ENCODE data around the gene TPST1.

Gene TPST1

DNA sequence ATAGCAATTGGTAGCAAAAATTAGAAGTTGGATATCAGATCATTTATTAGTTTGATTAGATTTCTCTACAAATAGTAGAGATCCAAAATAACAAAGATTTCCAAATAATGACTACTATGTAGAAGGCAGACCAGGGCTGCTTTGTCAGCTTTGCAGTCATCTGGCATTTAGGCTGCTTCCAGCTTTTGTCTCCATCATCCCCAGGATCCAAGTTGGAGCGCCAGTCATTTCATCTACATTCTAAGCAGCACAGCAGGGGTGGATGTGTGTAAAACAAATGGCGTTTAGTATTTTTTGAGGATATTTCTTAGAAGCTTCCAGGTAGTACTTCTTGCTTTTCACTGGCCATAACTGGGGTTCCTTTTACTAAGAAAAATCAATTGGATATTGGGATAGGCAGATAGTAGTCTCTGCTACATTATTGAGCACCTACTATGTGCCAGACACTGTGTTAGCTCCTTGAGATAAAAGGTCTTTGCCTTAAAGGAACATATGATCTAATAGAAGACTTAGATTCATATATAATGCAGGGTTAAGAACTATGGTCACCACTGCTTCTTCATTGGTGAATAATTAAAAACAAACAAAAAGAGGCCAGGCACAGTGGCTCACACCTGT lies 41.5 kb downstream of the TPST1 start:
- POLR2A ChIA-PET (ENCODE audit: low non-redundant PET) = no interaction called here

DNA sequence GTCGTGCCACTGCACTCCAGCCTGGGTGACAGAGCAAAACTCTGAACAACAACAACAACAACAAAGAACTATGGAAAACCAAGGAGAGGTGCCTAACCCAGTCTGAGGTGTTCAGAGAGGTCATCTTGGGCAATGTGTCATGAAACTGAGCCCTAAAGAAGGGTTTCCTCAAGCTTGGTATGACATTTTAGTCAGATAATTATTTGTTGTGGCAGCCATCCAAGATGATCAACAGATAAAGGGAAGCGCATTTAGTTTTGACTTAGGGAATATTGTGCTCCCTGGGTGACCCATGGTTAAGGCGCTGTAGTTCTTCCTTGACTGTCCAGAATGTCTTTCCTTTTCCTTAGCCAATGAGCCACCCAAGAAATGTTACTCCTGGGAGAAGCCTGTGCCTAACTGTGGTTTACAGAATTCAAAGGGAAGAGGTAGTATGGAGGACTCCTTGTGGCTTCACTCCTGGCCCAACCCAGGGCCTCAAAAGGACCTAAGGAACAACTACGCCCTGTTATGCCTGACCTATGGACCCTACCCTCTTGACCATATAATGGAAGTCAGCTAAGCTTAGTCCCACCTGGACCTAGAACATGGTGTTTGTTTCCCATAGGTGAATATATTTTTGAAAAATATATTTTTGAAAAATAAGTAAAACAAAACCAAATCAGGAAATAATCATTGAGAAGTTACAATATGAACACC lies 42.4 kb downstream of the TPST1 start:
- CTCF ChIA-PET = no interaction called here
- POLR2A ChIA-PET (ENCODE audit: low non-redundant PET) = no interaction called here
- TF ChIP-seq, protein P1, sequence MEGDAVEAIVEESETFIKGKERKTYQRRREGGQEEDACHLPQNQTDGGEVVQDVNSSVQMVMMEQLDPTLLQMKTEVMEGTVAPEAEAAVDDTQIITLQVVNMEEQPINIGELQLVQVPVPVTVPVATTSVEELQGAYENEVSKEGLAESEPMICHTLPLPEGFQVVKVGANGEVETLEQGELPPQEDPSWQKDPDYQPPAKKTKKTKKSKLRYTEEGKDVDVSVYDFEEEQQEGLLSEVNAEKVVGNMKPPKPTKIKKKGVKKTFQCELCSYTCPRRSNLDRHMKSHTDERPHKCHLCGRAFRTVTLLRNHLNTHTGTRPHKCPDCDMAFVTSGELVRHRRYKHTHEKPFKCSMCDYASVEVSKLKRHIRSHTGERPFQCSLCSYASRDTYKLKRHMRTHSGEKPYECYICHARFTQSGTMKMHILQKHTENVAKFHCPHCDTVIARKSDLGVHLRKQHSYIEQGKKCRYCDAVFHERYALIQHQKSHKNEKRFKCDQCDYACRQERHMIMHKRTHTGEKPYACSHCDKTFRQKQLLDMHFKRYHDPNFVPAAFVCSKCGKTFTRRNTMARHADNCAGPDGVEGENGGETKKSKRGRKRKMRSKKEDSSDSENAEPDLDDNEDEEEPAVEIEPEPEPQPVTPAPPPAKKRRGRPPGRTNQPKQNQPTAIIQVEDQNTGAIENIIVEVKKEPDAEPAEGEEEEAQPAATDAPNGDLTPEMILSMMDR (conservative IDR thresholded peaks at IDR 0.05; ENCODE audit: low read depth) = no peak
- no peak overlapping the region for H3K27ac ChIP-seq
- DNase-seq (ENCODE audit: low spot score) = no peak

More for the DNA sequence above, 41.5 kb downstream of the TPST1 start:
- TF ChIP-seq, protein P1 (conservative IDR thresholded peaks at IDR 0.05; ENCODE audit: low read depth) = no peak
- no peak overlapping the region for H3K27ac ChIP-seq
- DNase-seq (ENCODE audit: low spot score) = no peak
- CTCF ChIA-PET = interaction anchor here (0.6 to 0.7 kb wide), 2 partner anchors 50 to 167 kb away, joined by 3 to 4 read pairs; no protein-coding TSS in a partner anchor

DNA sequence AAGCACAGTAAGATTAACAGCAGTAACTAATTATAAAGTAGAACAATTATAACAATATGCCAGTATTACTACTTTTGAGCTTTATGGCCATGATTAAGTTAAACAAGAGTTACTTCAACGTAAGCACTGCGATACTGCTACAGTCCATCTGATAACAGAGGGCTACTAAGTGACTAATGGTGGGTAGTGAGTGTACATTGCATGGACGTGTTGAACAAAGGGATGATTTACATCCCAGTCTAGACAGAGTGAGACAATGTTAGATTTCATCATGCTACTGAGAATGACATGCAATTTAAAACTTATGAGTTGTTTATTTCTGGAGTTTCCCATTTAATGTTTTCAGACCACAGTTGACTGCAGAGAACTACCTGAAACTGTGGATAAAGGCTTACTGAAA lies 45.6 kb downstream of the TPST1 start:
- POLR2A ChIA-PET (ENCODE audit: low non-redundant PET) = no interaction called here
- DNase-seq (ENCODE audit: low spot score) = peak; percentile 73

DNA sequence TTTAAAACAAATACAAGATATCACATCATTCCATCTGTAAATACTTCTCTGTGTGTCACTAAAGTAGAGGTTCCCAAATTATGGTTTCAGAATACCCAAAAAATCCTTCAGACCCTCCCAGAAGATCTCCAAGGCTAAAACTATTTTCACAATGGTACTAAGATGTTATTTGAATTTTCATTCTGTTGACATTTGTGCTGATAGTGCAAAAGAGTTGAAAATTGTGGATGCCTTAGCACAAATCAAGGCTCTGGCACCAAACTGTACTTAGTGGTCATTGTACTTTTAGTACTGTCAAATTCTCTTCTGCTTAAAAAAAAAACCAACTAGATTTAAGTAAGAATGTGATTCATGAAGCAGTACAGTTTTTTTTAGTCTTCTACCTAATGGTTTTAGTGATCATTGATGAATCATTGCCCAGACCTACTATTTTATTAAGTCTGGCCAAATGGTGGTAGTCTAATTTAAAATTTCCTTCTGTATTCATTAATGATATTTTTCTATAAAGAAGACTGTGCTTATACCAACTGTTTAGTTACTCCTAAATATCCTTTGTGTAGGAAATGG lies 50.5 kb downstream of the TPST1 start:
- peak; percentile 26 for DNase-seq (ENCODE audit: low spot score)
- TF ChIP-seq, protein P1 (conservative IDR thresholded peaks at IDR 0.05; ENCODE audit: low read depth) = no peak
- ChIA-PET CTCF (interaction anchor here (0.7 kb wide), 1 partner anchor 399 kb away, joined by 4 read pairs; no protein-coding TSS in a partner anchor), POLR2A (ENCODE audit: low non-redundant PET) (no interaction called here)
- no peak overlapping the region for H3K27ac ChIP-seq

More for the DNA sequence above, 45.6 kb downstream of the TPST1 start:
- TF ChIP-seq, protein P1 (conservative IDR thresholded peaks at IDR 0.05; ENCODE audit: low read depth) = no peak
- CTCF ChIA-PET = no interaction called here
- no peak overlapping the region for H3K27ac ChIP-seq

DNA sequence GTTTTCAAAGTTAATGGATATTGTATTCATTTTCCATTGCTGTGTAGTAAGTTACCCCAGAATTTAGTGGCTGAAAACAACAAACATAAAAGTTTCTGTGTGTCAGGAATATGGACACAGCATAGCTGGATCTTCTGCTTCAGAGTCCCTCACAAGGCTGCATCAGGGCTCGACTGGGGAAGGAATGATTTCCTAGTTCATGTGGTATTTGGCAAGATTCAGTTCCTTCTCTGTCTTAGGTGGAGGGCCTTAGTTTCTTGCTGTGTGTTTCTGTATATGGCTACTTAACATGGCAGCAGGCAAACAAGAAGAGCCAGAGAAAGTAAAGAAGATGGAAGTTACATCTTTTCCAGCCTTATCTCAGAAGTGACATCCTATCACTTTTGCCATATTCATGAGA lies 51.1 kb downstream of the TPST1 start:
- ChIA-PET CTCF (no interaction called here), POLR2A (ENCODE audit: low non-redundant PET) (no interaction called here)
- DNase-seq (ENCODE audit: low spot score) = no peak
- TF ChIP-seq, protein P1 (conservative IDR thresholded peaks at IDR 0.05; ENCODE audit: low read depth) = no peak
- no peak overlapping the region for H3K27ac ChIP-seq

DNA sequence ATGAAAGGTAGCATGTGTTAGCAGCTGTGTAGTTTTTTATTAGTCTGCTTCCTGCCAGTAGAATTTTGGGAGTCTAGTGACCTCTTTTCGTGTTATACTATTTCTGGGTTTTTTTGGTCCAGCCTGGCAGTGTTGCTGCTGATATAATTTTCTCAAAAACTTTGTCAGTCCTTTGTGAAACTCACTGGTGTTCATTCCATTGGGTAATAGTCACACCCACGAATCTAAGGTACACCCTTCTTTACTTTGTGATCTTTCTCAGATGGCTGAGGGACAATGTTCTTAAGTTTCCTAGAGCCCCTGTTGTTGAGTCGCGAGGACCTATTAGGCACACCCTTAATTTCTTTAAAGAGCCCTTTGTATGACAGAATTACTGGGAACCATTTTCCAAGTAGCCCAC lies 52.3 kb downstream of the TPST1 start:
- DNase-seq (ENCODE audit: low spot score) = no peak
- POLR2A ChIA-PET (ENCODE audit: low non-redundant PET) = no interaction called here

More for the DNA sequence above, 52.3 kb downstream of the TPST1 start:
- CTCF ChIA-PET = no interaction called here
- H3K27ac ChIP-seq = no peak overlapping the region
- TF ChIP-seq, protein P1 (conservative IDR thresholded peaks at IDR 0.05; ENCODE audit: low read depth) = no peak

Data from RWPE1 (cell line).